Transverse colon (tissue), 4 donors: ENCODE results near the gene CRX. TPM values are rescaled to one million over a fixed set of nuclear protein-coding genes. Genes with fewer than 3 reads are reported as not detected.
A peak's percentile ranks its signal among the peaks of the same experiment; 100 is the strongest.
"Not testable (repeated sequence)": the region's sequence is repeated elsewhere in the genome, so short reads cannot be mapped to it uniquely, and the experiment has no call there.

Experiments
- DNase-seq: peaks from one replicate; pipeline ENCODE4 v3.0.0-alpha.2; 2019
- H3K27ac ChIP-seq, 4 donors: fragments of 200-600 bp; sonication (generic); 2 replicates each; pipeline ENCODE4 v1.5.1; 2016 to 2018; ENCODE audit warnings: inconsistent platforms in 4 of 4
- H3K27me3 ChIP-seq: fragments of 200-600 bp; sonication (generic); 2 replicates; pipeline ENCODE4 v1.5.1; 2017; ENCODE audit warnings: inconsistent platforms
- H3K36me3 ChIP-seq, 4 donors: fragments of 200-600 bp; sonication (generic); 2 replicates each; pipeline ENCODE4 v1.5.1; 2017 to 2019; ENCODE audit warnings: inconsistent platforms in 4 of 4
- H3K4me1 ChIP-seq, 4 donors: fragments of 200-600 bp; sonication (generic); 2 replicates each; pipeline ENCODE4 v1.5.1; 2017 to 2020; ENCODE audit warnings: inconsistent platforms in 4 of 4
- H3K4me3 ChIP-seq, 4 donors: fragments of 200-600 bp; sonication (generic); 1 replicate in 1 of 4; 2 replicates in 3 of 4; pipeline versions ENCODE4 v1.5.1 to v1.6.1; 2017 to 2019; ENCODE audit warnings: inconsistent platforms in 4 of 4
- H3K9me3 ChIP-seq, 2 donors: fragments of 200-600 bp; sonication (generic); 2 replicates each; pipeline ENCODE4 v1.5.1; 2017 to 2019; ENCODE audit warnings: inconsistent platforms in 2 of 2
- CTCF ChIP-seq, 5 experiments: fragments of 200-600 bp in 3 of 5; fragments of 450-650 bp in 2 of 5; sonication (generic) in 3 of 5; IDR thresholded peaks; 1 replicate in 2 of 5; 2 replicates in 3 of 5; pipeline ENCODE4 v1.5.1; 2016 to 2017; ENCODE audit warnings: antibody characterized with exemption in 5 of 5, inconsistent platforms in 3 of 5, mild to moderate bottlenecking in 2 of 5, moderate library complexity in 1 of 5
- EP300 ChIP-seq: sonication (generic); formaldehyde crosslinking; IDR thresholded peaks from one replicate; pipeline ENCODE4 v1.6.1; 2017; ENCODE audit warnings: antibody characterized with exemption, low read depth
- POLR2A ChIP-seq: fragments of 450-650 bp; IDR thresholded peaks from one replicate; pipeline ENCODE4 v1.6.1; 2016; ENCODE audit warnings: antibody characterized with exemption, mild to moderate bottlenecking, moderate library complexity
- POLR2AphosphoS5 ChIP-seq, 3 donors: sonication (generic); formaldehyde crosslinking; IDR thresholded peaks; one replicate each; pipeline ENCODE4 v1.6.1; 2016; ENCODE audit warnings: antibody characterized with exemption in 3 of 3
- WGBS, 2 donors: methylation state at CpG; one replicate each; pipeline ENCODE4 v1.1.5; 2018; ENCODE audit warnings: low coverage in 1 of 2; 5-methylcytosine and 5-hydroxymethylcytosine counted together
- in situ Hi-C, 4 donors: fragments of 200-750 bp; cut with MboI; loops; one replicate each; pipeline versions ENCODE4 v1.15.0 to v1.15.1; 2017; ENCODE audit warnings: low sequenced_read_pairs in 3 of 4, low pct_ligation_motif_present in 1 of 4, low pct_unique_long_range_greater_than_20kb in 1 of 4
- intact Hi-C: fragments of 100-400 bp; cut with DNase I; formaldehyde crosslinking; loops from one replicate; pipeline ENCODE4 v1.15.1; 2023; ENCODE audit warnings: low total_unique reads
- total RNA-seq, 4 donors: library from RNA; depleted of rRNA; stranded (reverse); fragments of >200 nt; gene quantifications; one replicate each; pipeline ENCODE4 v1.1.0, GENCODE V29; 2016

CRX gene
- total RNA-seq, 4 donors from 2014 or later: not detected

- H3K27ac ChIP-seq: no peak overlapping the region
- no peak for DNase-seq
- peaks cover 2 to 14% (median 7%) of the 10 kb centered on the region in 4 donors for H3K4me1 ChIP-seq
- H3K9me3 ChIP-seq: no peaks in the 10 kb centered on the region
- 97% methylated on average over 7 of the region's 7 CpGs; no CpG with 5 or more reads in 1 of the 2 donors for whole genome bisulfite sequencing, 2 donors
- no peak overlapping the region for H3K4me3 ChIP-seq
- intact Hi-C loops (loop anchor here (10.0 kb wide), 1 partner anchor 272 kb away; the partner anchor contains the start of gene NAPA), in situ Hi-C loops (no loop called here)
- TF ChIP-seq POLR2AphosphoS5 (IDR thresholded peaks at IDR 0.05): no peak
- no peak for TF ChIP-seq EP300
- TF ChIP-seq CTCF (IDR thresholded peaks at IDR 0.05): no peak
- no peak for TF ChIP-seq POLR2A
- peaks cover 0 to 35% (median 9%) of the 10 kb centered on the region in 4 donors for H3K36me3 ChIP-seq
- no peaks in the 10 kb centered on the region for H3K27me3 ChIP-seq
Observed at GRCh38 chr19:47786566-47786965, 35.2 kb upstream of the CRX start.

GRCh38 chr19:47787307-47787706 is 34.4 kb upstream of the CRX start:
- H3K4me1 ChIP-seq, H3K27me3 ChIP-seq, H3K27ac ChIP-seq, H3K4me3 ChIP-seq, H3K9me3 ChIP-seq, DNase-seq, in situ Hi-C loops: not testable (repeated sequence)
- 75 to 82% methylated on average over 7 to 10 of the region's 10 CpGs for WGBS, 2 donors
- peaks cover 0 to 31% (median 9%) of the 10 kb centered on the region in 4 donors for H3K36me3 ChIP-seq
- intact Hi-C loops: loop anchor here (10.0 kb wide), 1 partner anchor 273 kb away; the partner anchor contains the start of gene NAPA

GRCh38 chr19:47789811-47790210 is 31.9 kb upstream of the CRX start:
- H3K4me1 ChIP-seq, H3K36me3 ChIP-seq, H3K27ac ChIP-seq, H3K9me3 ChIP-seq, H3K4me3 ChIP-seq, in situ Hi-C loops, DNase-seq, H3K27me3 ChIP-seq: not testable (repeated sequence)
- WGBS, 2 donors: 95 to 100% methylated on average over 2 to 13 of the region's 13 CpGs
- intact Hi-C loops: loop anchor here (10.0 kb wide), 1 partner anchor 275 kb away; the partner anchor contains the start of gene NAPA

- Histone ChIP-seq H3K9me3 (peaks cover 0 to 4% of the 10 kb centered on the region in 2 donors), H3K4me3 (no peak overlapping the region), H3K27me3 (no peaks in the 10 kb centered on the region), H3K27ac (no peak overlapping the region), H3K36me3 (peaks cover 0 to 6% (median 3%) of the 10 kb centered on the region in 4 donors), H3K4me1 (peaks cover 0 to 2% (median 0%) of the 10 kb centered on the region in 4 donors)
- intact Hi-C loops (no loop called here), in situ Hi-C loops (no loop called here)
- WGBS, 2 donors: 14% methylated on average over 10 of the region's 10 CpGs; no CpG with 5 or more reads in 1 of the 2 donors
- no peak for TF ChIP-seq EP300
- peak; percentile 69 to 90 (median 85) for TF ChIP-seq CTCF (IDR thresholded peaks at IDR 0.05)
- no peak for TF ChIP-seq POLR2A
- TF ChIP-seq POLR2AphosphoS5 (IDR thresholded peaks at IDR 0.05): no peak
- DNase-seq: peak; percentile 85
Observed at GRCh38 chr19:47790398-47790814, 31.3 kb upstream of the CRX start.

GRCh38 chr19:47792616-47793015 is 29.1 kb upstream of the CRX start:
- TF ChIP-seq EP300 (no peak), POLR2AphosphoS5 (IDR thresholded peaks at IDR 0.05) (no peak), CTCF (IDR thresholded peaks at IDR 0.05) (no peak), POLR2A (no peak)
- in situ Hi-C loops (no loop called here), intact Hi-C loops (no loop called here)
- H3K27me3 ChIP-seq: no peaks in the 10 kb centered on the region
- peaks cover 0 to 2% (median 0%) of the 10 kb centered on the region in 4 donors for H3K4me1 ChIP-seq
- WGBS, 2 donors: 92 to 100% methylated on average over 1 of the region's 1 CpG
- H3K27ac ChIP-seq: no peak overlapping the region
- DNase-seq: no peak
- no peak overlapping the region for H3K4me3 ChIP-seq
- no peaks in the 10 kb centered on the region for H3K36me3 ChIP-seq
- H3K9me3 ChIP-seq: peaks cover 0 to 4% of the 10 kb centered on the region in 2 donors
